Neural cell (in vitro differentiated cells): ENCODE data around the gene SOD3. TPM values are rescaled to one million over a fixed set of nuclear protein-coding genes. Genes with fewer than 3 reads are reported as not detected.

Experiments
- H2AFZ ChIP-seq: fragments of 200-600, 300-800 bp; sonication (generic), shearing (Covaris generic); 2 replicates; pipeline ENCODE4 v1.6.0; 2014; ENCODE audit warnings: low read depth, mild to moderate bottlenecking, antibody characterized with exemption, low read length, moderate library complexity
- H3F3A ChIP-seq: fragments of 200-600 bp; shearing (Covaris generic); 2 replicates; pipeline ENCODE4 v1.6.1; 2016; ENCODE audit warnings: mild to moderate bottlenecking, moderate library complexity, mixed read lengths, antibody characterized with exemption, low read length; ENCODE audit not compliant: insufficient read depth, poor library complexity, severe bottlenecking
- H3K27ac ChIP-seq: fragments of 200-600, 300-800 bp; sonication (generic), shearing (Covaris generic); 2 replicates; pipeline ENCODE4 v1.5.1; 2014; ENCODE audit warnings: mild to moderate bottlenecking, low read length, moderate library complexity
- H3K27me3 ChIP-seq: fragments of 300-800, 200-600 bp; sonication (generic), shearing (Covaris generic); 2 replicates; pipeline ENCODE4 v1.6.0; 2014; ENCODE audit warnings: mild to moderate bottlenecking, low read depth, low read length, moderate library complexity; ENCODE audit not compliant: insufficient read depth
- H3K36me3 ChIP-seq: fragments of 300-800, 200-600 bp; sonication (generic), shearing (Covaris generic); 2 replicates; pipeline ENCODE4 v1.5.1; 2014; ENCODE audit warnings: mild to moderate bottlenecking, antibody characterized with exemption, low read length, moderate library complexity; ENCODE audit not compliant: insufficient read depth
- H3K4me2 ChIP-seq: fragments of 300-800, 200-600 bp; sonication (generic), shearing (Covaris generic); 2 replicates; pipeline ENCODE4 v1.6.0; 2014; ENCODE audit warnings: mild to moderate bottlenecking, low read length
- H3K4me3 ChIP-seq: fragments of 300-800, 200-600 bp; sonication (generic), shearing (Covaris generic); 2 replicates; pipeline ENCODE4 v1.5.1; 2014; ENCODE audit warnings: mild to moderate bottlenecking, low read length, moderate library complexity
- H3K79me2 ChIP-seq: fragments of 200-600 bp; shearing (Covaris generic); replicated peaks from 2 replicates; pipeline ENCODE4 v1.6.0; 2014; ENCODE audit warnings: mild to moderate bottlenecking, low read length, moderate library complexity; ENCODE audit not compliant: insufficient read depth
- H3K9ac ChIP-seq: fragments of 300-800, 200-600 bp; sonication (generic), shearing (Covaris generic); 2 replicates; pipeline ENCODE4 v1.6.1; 2016; ENCODE audit warnings: mild to moderate bottlenecking, low read length, mixed read lengths
- H3K9me2 ChIP-seq: fragments of 200-600 bp; shearing (Covaris generic); 2 replicates; pipeline ENCODE4 v1.6.1; 2016; ENCODE audit warnings: mild to moderate bottlenecking, low read length, mixed read lengths; ENCODE audit not compliant: insufficient read depth
- H3K9me3 ChIP-seq: fragments of 200-600, 300-800 bp; sonication (generic), shearing (Covaris generic); 2 replicates; pipeline ENCODE4 v1.6.1; 2016; ENCODE audit warnings: mild to moderate bottlenecking, mixed run types, low read length, moderate library complexity, mixed read lengths
- H4K20me1 ChIP-seq: fragments of 200-600 bp; shearing (Covaris generic); 2 replicates; pipeline ENCODE4 v1.6.1; 2016; ENCODE audit warnings: mild to moderate bottlenecking, mixed run types; ENCODE audit not compliant: insufficient read depth
- CTCF ChIP-seq: fragments of 450-650 bp; IDR thresholded peaks from 2 replicates; pipeline ENCODE4 v1.5.1; 2014; ENCODE audit warnings: antibody characterized with exemption, mild to moderate bottlenecking, moderate library complexity; ENCODE audit not compliant: poor library complexity, severe bottlenecking
- EP300 ChIP-seq: fragments of 450-650 bp; conservative IDR thresholded peaks from 2 replicates; pipeline ENCODE4 v1.6.1; 2014; ENCODE audit warnings: antibody characterized with exemption, mild to moderate bottlenecking, moderate library complexity; ENCODE audit not compliant: poor library complexity, severe bottlenecking
- EZH2 ChIP-seq: fragments of 200-600, 300-800 bp; shearing (Covaris generic), sonication (generic); IDR thresholded peaks from 2 replicates; pipeline ENCODE4 v1.6.1; 2014; ENCODE audit warnings: antibody characterized with exemption, low read length, borderline replicate concordance, mild to moderate bottlenecking; ENCODE audit not compliant: insufficient read depth, poor library complexity, severe bottlenecking
- MXI1 ChIP-seq: fragments of 450-650 bp; conservative IDR thresholded peaks from 2 replicates; pipeline ENCODE4 v1.6.1; 2014; ENCODE audit warnings: antibody characterized with exemption, mild to moderate bottlenecking; ENCODE audit not compliant: poor library complexity, severe bottlenecking
- POLR2AphosphoS5 ChIP-seq: IDR thresholded peaks from 2 replicates; pipeline ENCODE4 v1.6.1; 2012
- RAD21 ChIP-seq: fragments of 450-650 bp; conservative IDR thresholded peaks from 2 replicates; pipeline ENCODE4 v1.6.1; 2014; ENCODE audit warnings: antibody characterized with exemption, mild to moderate bottlenecking, moderate library complexity
- REST ChIP-seq: IDR thresholded peaks from 2 replicates; pipeline ENCODE4 v1.6.1; 2012; ENCODE audit warnings: borderline replicate concordance
- SMC3 ChIP-seq: fragments of 450-650 bp; conservative IDR thresholded peaks from 2 replicates; pipeline ENCODE4 v1.6.1; 2014; ENCODE audit warnings: antibody characterized with exemption, mild to moderate bottlenecking, moderate library complexity; ENCODE audit not compliant: poor library complexity
- TAF1 ChIP-seq: IDR thresholded peaks from 2 replicates; pipeline ENCODE4 v1.6.1; 2012; ENCODE audit warnings: low read depth
- polyA plus RNA-seq: library from polyadenylated mRNA; depleted of rRNA; stranded (reverse); fragments of >200 nt; gene quantifications from 2 replicates; pipeline ENCODE4 v1.2.3, GENCODE V29; 2014

Gene SOD3
- polyA plus RNA-seq, 1 donor from 2014 or later, result not detected

- no peak overlapping the region for H3K9ac ChIP-seq
- peaks cover 11% of the 10 kb centered on the region for H3K9me3 ChIP-seq
- no peaks in the 10 kb centered on the region for H3K27me3 ChIP-seq
- H3F3A ChIP-seq, result no peaks in the 10 kb centered on the region
- H2AFZ ChIP-seq, result no peak overlapping the region
- H3K4me3 ChIP-seq, result no peak overlapping the region
- H3K27ac ChIP-seq, result no peak overlapping the region
- H3K9me2 ChIP-seq, result no peaks in the 10 kb centered on the region
- no peaks in the 10 kb centered on the region for H4K20me1 ChIP-seq
- no peaks in the 10 kb centered on the region for H3K36me3 ChIP-seq
- no peak for TF ChIP-seq SMC3
- no peak for TF ChIP-seq RAD21
- no peak for TF ChIP-seq REST
- TF ChIP-seq EP300, result no peak
- no peak for TF ChIP-seq CTCF
- no peak for TF ChIP-seq POLR2AphosphoS5
- no peak for TF ChIP-seq EZH2
- no peak for TF ChIP-seq TAF1
- TF ChIP-seq MXI1, result no peak
- H3K4me2 ChIP-seq, result no peak overlapping the region
- no peaks in the 10 kb centered on the region for H3K79me2 ChIP-seq
Measured at GRCh38 chr4:24753519-24753918, 41.9 kb upstream of the SOD3 start.

GRCh38 chr4:24754571-24754970 lies 40.8 kb upstream of the SOD3 start:
- Histone ChIP-seq H4K20me1 (no peaks in the 10 kb centered on the region), H3F3A (no peaks in the 10 kb centered on the region), H3K4me2 (no peak overlapping the region), H3K9me2 (no peaks in the 10 kb centered on the region), H3K27ac (no peak overlapping the region), H3K27me3 (no peaks in the 10 kb centered on the region), H3K9me3 (peaks cover 11% of the 10 kb centered on the region), H3K36me3 (no peaks in the 10 kb centered on the region), H3K4me3 (no peak overlapping the region), H2AFZ (no peak overlapping the region), H3K79me2 (no peaks in the 10 kb centered on the region), H3K9ac (no peak overlapping the region)
- TF ChIP-seq RAD21, result no peak
- TF ChIP-seq EP300, result no peak
- TF ChIP-seq MXI1, result no peak
- no peak for TF ChIP-seq CTCF
- no peak for TF ChIP-seq SMC3
- no peak for TF ChIP-seq REST
- no peak for TF ChIP-seq EZH2
- no peak for TF ChIP-seq TAF1
- TF ChIP-seq POLR2AphosphoS5, result no peak
